Trophoblast cell (in vitro differentiated cells and primary cell): ENCODE results near the gene IKZF5.

Experiments
- DNase-seq, 2 donors: peaks; one replicate each; pipeline ENCODE4 v3.0.0-alpha.2; 2016
- H2AFZ ChIP-seq: 2 replicates; pipeline ENCODE4 v1.6.1; 2013; ENCODE audit warnings: low read length, moderate library complexity, mild to moderate bottlenecking; ENCODE audit not compliant: insufficient read depth, poor library complexity
- H2AK5ac ChIP-seq: 2 replicates; pipeline ENCODE4 v1.6.1; 2013; ENCODE audit warnings: mild to moderate bottlenecking, low read length
- H2BK120ac ChIP-seq: 2 replicates; pipeline ENCODE4 v1.6.1; 2013; ENCODE audit warnings: low read length, mild to moderate bottlenecking, moderate library complexity; ENCODE audit not compliant: insufficient read depth, poor library complexity
- H2BK12ac ChIP-seq: 2 replicates; pipeline ENCODE4 v1.6.1; 2013; ENCODE audit warnings: mild to moderate bottlenecking, low read length, moderate library complexity
- H2BK5ac ChIP-seq: 2 replicates; pipeline ENCODE4 v1.6.1; 2013; ENCODE audit warnings: low read length, low read depth, moderate library complexity, mild to moderate bottlenecking; ENCODE audit not compliant: poor library complexity
- H3K14ac ChIP-seq: 2 replicates; pipeline ENCODE4 v1.6.1; 2013; ENCODE audit warnings: mild to moderate bottlenecking, low read length
- H3K18ac ChIP-seq: 2 replicates; pipeline ENCODE4 v1.6.1; 2013; ENCODE audit warnings: mild to moderate bottlenecking, low read length
- H3K23ac ChIP-seq: 2 replicates; pipeline ENCODE4 v1.6.1; 2013; ENCODE audit warnings: low read length
- H3K27ac ChIP-seq: 2 replicates; pipeline ENCODE4 v1.5.1; 2013; ENCODE audit warnings: low read depth, mild to moderate bottlenecking, inconsistent platforms, low read length, moderate library complexity
- H3K27me3 ChIP-seq: 2 replicates; pipeline ENCODE4 v1.6.1; 2013; ENCODE audit warnings: inconsistent platforms, mild to moderate bottlenecking, low read length, moderate library complexity; ENCODE audit not compliant: insufficient read depth
- H3K36me3 ChIP-seq, 2 experiments: 1 replicate in 1 of 2; 2 replicates in 1 of 2; pipeline ENCODE4 v1.6.1; 2013; ENCODE audit warnings: low read length in 2 of 2, mild to moderate bottlenecking in 2 of 2, moderate library complexity in 1 of 2; ENCODE audit not compliant: insufficient read depth in 2 of 2, control insufficient read depth in 1 of 2
- H3K4ac ChIP-seq: 2 replicates; pipeline ENCODE4 v1.6.1; 2013; ENCODE audit warnings: low read depth, mild to moderate bottlenecking, low read length, moderate library complexity
- H3K4me1 ChIP-seq, 2 experiments: 1 replicate in 1 of 2; 2 replicates in 1 of 2; pipeline ENCODE4 v1.6.1; 2013; ENCODE audit warnings: low read length in 2 of 2, mild to moderate bottlenecking in 2 of 2, moderate library complexity in 1 of 2; ENCODE audit not compliant: insufficient read depth in 2 of 2, control insufficient read depth in 1 of 2
- H3K4me2 ChIP-seq: 2 replicates; pipeline ENCODE4 v1.6.1; 2013; ENCODE audit warnings: inconsistent platforms, mild to moderate bottlenecking, low read length, moderate library complexity
- H3K4me3 ChIP-seq: 2 replicates; pipeline ENCODE4 v1.5.1; 2013; ENCODE audit warnings: mild to moderate bottlenecking, low read depth, low read length, inconsistent platforms
- H3K79me1 ChIP-seq: one replicate; pipeline ENCODE4 v1.6.1; 2013; ENCODE audit warnings: low read length
- H3K79me2 ChIP-seq: 2 replicates; pipeline ENCODE4 v1.6.1; 2013; ENCODE audit warnings: low read length, mild to moderate bottlenecking; ENCODE audit not compliant: control insufficient read depth, insufficient read depth, poor library complexity
- H3K9ac ChIP-seq: 2 replicates; pipeline ENCODE4 v1.6.1; 2013; ENCODE audit warnings: mild to moderate bottlenecking, low read length
- H3K9me3 ChIP-seq: 2 replicates; pipeline ENCODE4 v1.6.1; 2013; ENCODE audit warnings: low read depth, mild to moderate bottlenecking, control low read depth, inconsistent platforms, low read length; ENCODE audit not compliant: insufficient read depth
- H4K12ac ChIP-seq: 2 replicates; pipeline ENCODE4 v1.6.1; 2013; ENCODE audit warnings: low read depth, mild to moderate bottlenecking, low read length, moderate library complexity
- H4K8ac ChIP-seq: 2 replicates; pipeline ENCODE4 v1.6.1; 2013; ENCODE audit warnings: low read depth, mild to moderate bottlenecking, low read length, moderate library complexity
- H4K91ac ChIP-seq: one replicate; pipeline ENCODE4 v1.6.1; 2013; ENCODE audit warnings: low read depth, mild to moderate bottlenecking, low read length, moderate library complexity
- WGBS: extraction: QIAGEN DNeasy Blood & Tissue Kit; methylation state at CpG from one replicate; pipeline ENCODE4 v1.1.7; 2013; ENCODE audit warnings: missing lambda C conversion rate; ENCODE audit not compliant: insufficient read length, insufficient coverage; ENCODE audit errors: extremely low coverage; 5-methylcytosine and 5-hydroxymethylcytosine counted together

Gene IKZF5

GRCh38 chr10:123026302-123026701, 17.7 kb upstream of the IKZF5 start:
- H3K79me1 ChIP-seq = no peaks in the 10 kb centered on the region
- H3K27ac ChIP-seq = no peak overlapping the region
- H3K14ac ChIP-seq = no peak overlapping the region
- DNase-seq = no peak
- H3K18ac ChIP-seq = no peak overlapping the region
- no peak overlapping the region for H3K9ac ChIP-seq
- no peak overlapping the region for H4K91ac ChIP-seq
- no peaks in the 10 kb centered on the region for H3K79me2 ChIP-seq
- H3K4me3 ChIP-seq = no peak overlapping the region
- no CpG with 5 or more reads among the region's 1 CpG for WGBS
- no peaks in the 10 kb centered on the region for H3K36me3 ChIP-seq
- H3K9me3 ChIP-seq = no peaks in the 10 kb centered on the region
- H3K4me1 ChIP-seq = no peaks in the 10 kb centered on the region
- H3K27me3 ChIP-seq = no peaks in the 10 kb centered on the region
- no peak overlapping the region for H4K8ac ChIP-seq
- H2BK5ac ChIP-seq = no peak overlapping the region
- no peak overlapping the region for H3K4me2 ChIP-seq
- no peak overlapping the region for H2AFZ ChIP-seq
- no peak overlapping the region for H2BK12ac ChIP-seq
- no peak overlapping the region for H3K23ac ChIP-seq
- H2BK120ac ChIP-seq = no peak overlapping the region
- H2AK5ac ChIP-seq = no peak overlapping the region
- H4K12ac ChIP-seq = no peak overlapping the region
- H3K4ac ChIP-seq = no peak overlapping the region

DNA sequence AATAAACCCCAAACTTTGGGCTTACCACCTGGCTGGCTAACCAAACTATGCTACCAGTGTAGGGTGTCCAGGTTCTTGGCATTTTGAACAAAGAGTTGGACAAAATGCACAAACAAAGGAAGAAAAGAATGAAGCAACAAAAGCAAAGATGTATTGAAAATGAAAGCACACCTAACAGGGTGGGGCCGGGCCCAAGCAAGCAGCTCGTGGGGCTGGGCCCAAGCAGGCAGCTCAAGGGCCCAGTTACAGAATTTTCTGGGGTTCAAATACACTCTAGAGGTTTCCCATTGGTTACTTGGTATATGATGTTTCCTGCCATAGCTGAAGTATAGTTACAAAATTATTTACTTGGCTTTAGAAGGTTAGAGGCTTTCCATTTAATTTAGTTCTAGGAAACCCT, 15.9 kb upstream of the IKZF5 start:
- no peak overlapping the region for H3K9ac ChIP-seq
- H3K4ac ChIP-seq = no peak overlapping the region
- H2AK5ac ChIP-seq = no peak overlapping the region
- no peak overlapping the region for H2BK12ac ChIP-seq
- no peak overlapping the region for H3K4me3 ChIP-seq
- no peak overlapping the region for H4K12ac ChIP-seq
- WGBS = no CpG with 5 or more reads among the region's 2 CpGs
- H2BK5ac ChIP-seq = no peak overlapping the region
- no peak overlapping the region for H2AFZ ChIP-seq
- H3K4me1 ChIP-seq = no peaks in the 10 kb centered on the region
- H4K91ac ChIP-seq = no peak overlapping the region
- no peaks in the 10 kb centered on the region for H3K79me1 ChIP-seq
- no peak overlapping the region for H3K23ac ChIP-seq
- H3K4me2 ChIP-seq = no peak overlapping the region
- H3K18ac ChIP-seq = no peak overlapping the region
- H3K9me3 ChIP-seq = no peaks in the 10 kb centered on the region
- H3K27me3 ChIP-seq = no peaks in the 10 kb centered on the region
- no peaks in the 10 kb centered on the region for H3K36me3 ChIP-seq
- no peak overlapping the region for H2BK120ac ChIP-seq
- no peaks in the 10 kb centered on the region for H3K79me2 ChIP-seq
- no peak overlapping the region for H3K14ac ChIP-seq
- no peak overlapping the region for H3K27ac ChIP-seq
- no peak for DNase-seq
- H4K8ac ChIP-seq = no peak overlapping the region

GRCh38 chr10:123021517-123021916, 12.9 kb upstream of the IKZF5 start:
- Histone ChIP-seq H3K4ac (no peak overlapping the region), H3K27me3 (no peaks in the 10 kb centered on the region), H3K4me1 (no peaks in the 10 kb centered on the region), H3K4me3 (no peak overlapping the region), H4K8ac (no peak overlapping the region), H2BK12ac (no peak overlapping the region), H3K18ac (no peak overlapping the region), H3K27ac (no peak overlapping the region), H3K79me2 (no peaks in the 10 kb centered on the region), H2AFZ (no peak overlapping the region), H3K23ac (no peak overlapping the region), H3K9ac (no peak overlapping the region), H3K14ac (no peak overlapping the region), H2AK5ac (no peak overlapping the region), H4K12ac (no peak overlapping the region), H2BK5ac (no peak overlapping the region), H2BK120ac (no peak overlapping the region), H3K79me1 (no peaks in the 10 kb centered on the region), H3K9me3 (no peaks in the 10 kb centered on the region), H4K91ac (no peak overlapping the region), H3K4me2 (no peak overlapping the region), H3K36me3 (no peaks in the 10 kb centered on the region)
- WGBS = 100% methylated on average over 1 of the region's 3 CpGs
- peak in 1 of 2 donors; percentile 8 for DNase-seq

- H3K27ac ChIP-seq = no peak overlapping the region
- no peak overlapping the region for H2AFZ ChIP-seq
- no peaks in the 10 kb centered on the region for H3K9me3 ChIP-seq
- H2BK120ac ChIP-seq = no peak overlapping the region
- no peak overlapping the region for H3K18ac ChIP-seq
- no peak overlapping the region for H4K12ac ChIP-seq
- no peak overlapping the region for H3K4me3 ChIP-seq
- no peak for DNase-seq
- H3K9ac ChIP-seq = no peak overlapping the region
- no peak overlapping the region for H4K8ac ChIP-seq
- H3K4me1 ChIP-seq = no peaks in the 10 kb centered on the region
- H3K4ac ChIP-seq = no peak overlapping the region
- H3K79me2 ChIP-seq = no peaks in the 10 kb centered on the region
- WGBS = no CpG with 5 or more reads among the region's 1 CpG
- H3K4me2 ChIP-seq = no peak overlapping the region
- no peak overlapping the region for H4K91ac ChIP-seq
- H3K36me3 ChIP-seq = no peaks in the 10 kb centered on the region
- H3K79me1 ChIP-seq = no peaks in the 10 kb centered on the region
- H3K23ac ChIP-seq = no peak overlapping the region
- H3K14ac ChIP-seq = no peak overlapping the region
- no peak overlapping the region for H2AK5ac ChIP-seq
- no peaks in the 10 kb centered on the region for H3K27me3 ChIP-seq
- H2BK12ac ChIP-seq = no peak overlapping the region
- no peak overlapping the region for H2BK5ac ChIP-seq
Measured at GRCh38 chr10:123019941-123020703, 11.5 kb upstream of the IKZF5 start.
